NCI-H2227 (cell line): ENCODE results near the gene EPG5.
"Not testable (repeated sequence)": the region's sequence is repeated elsewhere in the genome, so short reads cannot be mapped to it uniquely, and the experiment has no call there.

ENCODE experiments used
- DNase-seq: peaks from one replicate; lab custom pipeline; 2025; ENCODE audit not compliant: unreplicated experiment; lab: John Stamatoyannopoulos, UW

The EPG5 gene

GRCh38 chr18:45817543-45817942, 149.6 kb downstream of the EPG5 start:
- DNase-seq: no peak

- DNase-seq: not testable (repeated sequence)
These were observed 152.4 kb downstream of the EPG5 start for GRCh38 chr18:45814733-45815132.

GRCh38 chr18:45807144-45807543, 160.0 kb downstream of the EPG5 start:
- DNase-seq: not testable (repeated sequence)

- DNase-seq: no peak
These were observed 160.9 kb downstream of the EPG5 start for GRCh38 chr18:45806226-45806625.

- no peak for DNase-seq
These were observed 161.6 kb downstream of the EPG5 start for GRCh38 chr18:45805551-45805950.

GRCh38 chr18:45802814-45803492, 164.2 kb downstream of the EPG5 start:
- DNase-seq: no peak

GRCh38 chr18:45801416-45802004, 165.6 kb downstream of the EPG5 start:
- DNase-seq: no peak
